ENCODE measurements around the gene GABBR2.
"Not testable (repeated sequence)": the region's sequence is repeated elsewhere in the genome, so short reads cannot be mapped to it uniquely, and the experiment has no call there.

Gene GABBR2

GRCh38 chr9:98536542-98537173, 172.1 kb downstream of the GABBR2 start:
- DNase-seq = no peak

GRCh38 chr9:98533866-98534265, 174.9 kb downstream of the GABBR2 start:
- DNase-seq = no peak

GRCh38 chr9:98533132-98533531, 175.6 kb downstream of the GABBR2 start:
- no peak for DNase-seq

GRCh38 chr9:98532574-98532973, 176.2 kb downstream of the GABBR2 start:
- no peak for DNase-seq

GRCh38 chr9:98532147-98532546, 176.6 kb downstream of the GABBR2 start:
- DNase-seq = no peak

GRCh38 chr9:98530806-98531386, 177.8 kb downstream of the GABBR2 start:
- DNase-seq = no peak

GRCh38 chr9:98530275-98530674, 178.5 kb downstream of the GABBR2 start:
- no peak for DNase-seq

- no peak for DNase-seq
Observed at GRCh38 chr9:98529841-98530240, 178.9 kb downstream of the GABBR2 start.

DNA sequence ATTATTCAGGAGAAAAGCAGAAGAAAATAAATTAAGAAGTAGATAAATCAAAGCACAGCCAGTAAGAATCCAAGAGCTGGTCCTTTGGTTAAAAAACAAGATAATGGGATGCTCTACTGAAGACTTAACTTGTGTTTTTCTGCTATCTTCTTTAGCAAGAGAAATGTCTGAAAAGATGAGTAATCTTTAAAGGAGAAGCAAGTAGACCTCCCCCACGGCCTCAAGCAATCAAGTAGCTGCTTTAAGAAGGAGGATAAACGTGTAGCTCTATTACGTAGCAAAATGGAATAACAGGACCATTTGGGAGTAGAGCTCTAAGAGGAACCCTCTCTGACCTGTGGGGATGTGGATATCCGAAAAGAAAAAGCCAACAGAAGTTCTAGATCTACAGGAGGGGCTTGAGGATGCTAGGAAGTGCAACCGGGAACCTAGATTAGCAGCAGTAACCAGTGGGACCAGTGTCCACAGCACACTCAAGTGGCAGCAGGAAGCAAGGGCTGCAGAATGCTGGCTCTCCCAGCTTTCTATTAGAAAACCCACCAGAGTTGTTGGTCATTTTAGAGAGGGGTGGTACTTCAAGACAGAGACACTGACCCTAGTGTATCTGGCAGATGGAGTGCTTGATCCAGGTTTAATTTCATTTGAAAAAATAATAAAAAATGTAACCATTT, 185.4 kb downstream of the GABBR2 start:
- no peak for DNase-seq

DNA sequence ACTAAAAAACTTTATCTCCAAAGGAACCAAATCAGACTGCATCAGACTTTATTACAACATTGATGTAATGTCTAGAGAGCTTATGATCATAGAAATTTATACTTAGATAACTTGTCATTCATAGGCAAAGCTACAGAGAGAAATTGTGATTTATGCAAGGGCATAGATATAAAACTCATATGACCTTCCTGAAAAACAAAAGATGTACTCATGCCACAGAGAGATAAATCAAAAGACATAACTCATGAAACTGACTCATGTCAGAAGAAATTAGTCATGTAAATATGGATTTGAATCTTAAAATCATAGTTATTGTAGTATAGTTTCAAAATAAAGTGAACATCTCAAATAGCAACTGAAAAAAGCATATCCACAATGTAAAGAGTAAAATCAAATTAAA, 186.2 kb downstream of the GABBR2 start:
- no peak for DNase-seq

DNA sequence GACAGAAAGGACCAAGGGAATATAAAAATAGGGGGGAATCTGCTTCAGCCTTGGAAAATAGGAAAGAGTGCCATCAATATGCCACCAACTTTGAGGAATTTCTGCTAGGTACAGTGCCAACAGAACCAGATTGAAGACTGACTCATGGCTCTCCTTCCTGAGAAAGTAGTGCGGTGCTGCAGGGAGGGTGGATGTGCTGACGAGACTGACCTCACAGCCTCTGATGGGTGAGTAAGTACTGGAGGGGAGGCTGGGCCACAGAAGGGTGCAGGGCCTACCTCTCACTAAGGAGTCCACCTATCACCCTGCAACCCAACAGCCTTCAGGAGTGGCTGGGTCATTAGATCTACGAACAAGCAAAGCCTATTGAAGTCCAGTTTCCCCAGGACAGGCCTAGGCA, 187.6 kb downstream of the GABBR2 start:
- no peak for DNase-seq

- DNase-seq = no peak
Observed at GRCh38 chr9:98520221-98520960, 188.3 kb downstream of the GABBR2 start.

DNA sequence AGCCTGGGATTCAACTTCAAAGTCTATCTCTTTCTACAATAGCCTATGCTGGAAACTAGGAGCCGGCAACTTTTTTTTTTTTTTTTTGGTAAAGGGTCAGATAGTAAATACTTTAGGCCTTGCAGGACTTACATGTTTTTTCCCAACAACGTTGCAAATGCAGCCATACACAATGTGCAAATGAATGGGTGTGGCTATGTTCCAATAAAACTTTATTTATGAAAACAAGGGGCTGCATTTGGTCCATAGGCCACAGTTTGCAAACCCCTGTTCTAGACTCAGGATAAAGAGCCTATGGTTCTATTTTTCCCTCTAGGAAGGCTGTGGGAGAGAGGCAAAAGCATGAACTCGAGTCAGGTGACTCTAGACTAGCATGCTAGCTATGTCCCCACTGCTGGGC, 189.1 kb downstream of the GABBR2 start:
- DNase-seq = no peak

DNA sequence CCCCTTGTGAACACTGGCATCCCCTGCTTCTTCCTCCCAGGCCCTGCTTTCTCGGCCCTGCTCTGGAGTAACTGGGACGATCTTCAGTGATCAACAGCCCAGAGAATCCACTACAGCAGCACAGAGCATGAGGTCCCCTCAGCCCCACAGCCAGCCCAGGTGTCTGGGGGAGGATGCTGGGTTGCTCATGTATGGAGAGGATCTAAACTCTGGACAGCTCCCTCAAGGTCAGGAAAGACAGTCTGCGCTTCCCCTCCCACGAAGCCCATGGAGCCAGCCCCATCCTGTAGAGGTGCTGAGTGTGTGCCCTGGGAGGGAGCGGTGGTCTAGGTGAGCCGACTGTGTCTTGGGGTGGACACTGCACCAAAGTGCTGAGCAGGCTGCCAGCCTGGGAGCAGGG, 190.2 kb downstream of the GABBR2 start:
- no peak for DNase-seq

GRCh38 chr9:98517761-98518160, 191.0 kb downstream of the GABBR2 start:
- no peak for DNase-seq

DNA sequence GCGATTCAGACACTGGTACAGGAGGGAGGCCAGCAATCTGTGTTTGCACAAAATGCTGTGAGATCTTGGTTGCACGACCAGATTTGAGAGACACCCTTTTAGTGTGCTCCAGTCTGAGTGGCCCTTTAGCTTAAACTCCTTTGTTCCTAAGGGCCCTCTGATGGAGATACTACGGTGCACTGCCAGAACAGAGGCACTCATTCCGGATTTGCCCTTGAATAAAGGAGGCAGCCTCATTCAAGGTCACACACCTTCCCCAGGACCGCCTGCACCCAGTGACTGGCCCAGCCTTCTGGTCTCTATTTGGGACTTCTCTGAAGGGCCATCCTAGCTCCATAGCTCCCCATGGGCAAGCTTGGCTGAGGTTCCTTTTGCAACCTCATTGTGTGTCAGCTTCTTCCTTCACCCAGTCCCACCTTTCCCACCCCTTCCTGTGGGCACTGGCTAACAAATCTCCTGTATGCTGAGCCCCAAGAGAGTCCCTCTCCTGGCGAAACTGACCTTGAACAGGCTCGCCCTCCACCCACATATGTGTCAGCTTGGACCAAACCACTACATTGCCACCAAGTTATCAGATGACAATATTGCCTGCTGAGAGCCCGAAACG, 191.7 kb downstream of the GABBR2 start:
- no peak for DNase-seq

GRCh38 chr9:98516205-98516896, 192.4 kb downstream of the GABBR2 start:
- no peak for DNase-seq

GRCh38 chr9:98515506-98516204, 193.1 kb downstream of the GABBR2 start:
- no peak for DNase-seq

GRCh38 chr9:98514841-98515240, 193.9 kb downstream of the GABBR2 start:
- no peak for DNase-seq

DNA sequence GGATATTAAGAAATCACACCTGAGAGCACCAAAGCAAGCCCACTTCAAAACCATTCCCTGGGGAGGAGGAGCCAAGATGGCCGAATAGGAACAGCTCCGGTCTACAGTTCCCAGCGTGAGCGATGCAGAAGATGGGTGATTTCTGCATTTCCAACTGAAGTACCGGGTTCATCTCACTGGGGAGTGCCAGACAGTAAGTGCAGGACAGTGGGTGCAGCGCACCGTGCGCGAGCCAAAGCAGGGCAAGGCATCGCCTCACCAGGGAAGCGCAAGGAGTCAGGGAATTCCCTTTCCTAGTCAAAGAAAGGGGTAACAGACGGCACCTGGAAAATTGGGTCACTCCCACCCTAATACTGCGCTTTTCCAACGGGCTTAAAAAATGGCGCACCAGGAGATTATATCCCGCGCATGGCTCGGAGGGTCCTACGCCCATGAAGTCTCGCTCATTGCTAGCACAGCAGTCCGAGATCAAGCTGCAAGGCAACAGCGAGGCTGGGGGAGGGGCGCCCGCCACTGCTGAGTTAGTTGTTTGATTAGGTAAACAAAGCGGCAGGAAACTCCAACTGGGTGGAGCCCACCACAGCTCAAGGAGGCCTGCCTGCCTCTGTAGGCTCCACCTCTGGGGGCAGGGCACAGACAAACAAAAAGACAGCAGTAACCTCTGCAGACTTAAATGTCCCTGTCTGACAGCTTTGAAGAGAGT, 200.4 kb downstream of the GABBR2 start:
- not testable (repeated sequence) for DNase-seq

DNA sequence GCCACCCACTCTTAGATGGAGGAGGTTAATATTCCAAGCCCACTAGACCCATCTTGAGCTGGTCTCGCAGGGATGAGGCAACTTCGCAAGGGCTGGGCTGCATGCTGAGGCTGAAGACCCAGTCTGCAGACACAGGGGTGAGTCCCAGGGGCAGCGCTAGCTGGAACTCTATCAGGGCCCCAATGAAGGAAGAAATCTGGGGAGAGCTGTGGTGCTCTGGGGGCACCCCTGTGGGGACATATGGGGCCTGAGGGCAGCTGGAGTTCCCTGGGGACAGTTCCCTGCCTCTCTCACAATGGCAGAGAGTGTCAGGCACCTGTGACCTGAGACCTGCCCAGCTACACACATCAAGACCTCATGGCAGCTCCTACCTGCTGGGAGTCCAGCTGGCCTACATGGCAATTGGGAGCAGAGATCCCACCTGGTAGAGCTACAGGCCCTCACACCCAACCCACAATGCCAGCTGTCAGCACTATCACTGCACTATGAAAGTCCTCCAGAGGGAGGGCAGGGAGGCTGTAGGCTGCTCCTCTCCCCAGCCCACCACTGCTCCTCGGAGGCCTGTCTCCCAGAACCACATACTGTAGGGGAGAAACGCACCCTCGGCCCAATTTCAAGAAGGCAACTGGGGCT, 202.2 kb downstream of the GABBR2 start:
- DNase-seq = no peak
